Thoracic aorta (tissue), 2 donors: ENCODE measurements around the gene OR8K3. TPM values are rescaled to one million over a fixed set of nuclear protein-coding genes. Genes with fewer than 3 reads are reported as not detected.

ENCODE experiments used
- ATAC-seq: fragments of 150-250 bp; one replicate; pipeline ENCODE4 v1.8.0; 2017; ENCODE audit warnings: low read depth; ENCODE audit not compliant: insufficient number of reproducible peaks, low FRiP score
- DNase-seq: peaks from one replicate; pipeline ENCODE4 v3.0.0-alpha.2; 2020; ENCODE audit warnings: low spot score
- H3K27ac ChIP-seq, 2 donors: fragments of 200-600 bp; sonication (generic); 1 replicate in 1 of 2; 2 replicates in 1 of 2; pipeline ENCODE4 v1.5.1; 2016; ENCODE audit warnings: mild to moderate bottlenecking in 2 of 2, moderate library complexity in 2 of 2
- H3K27me3 ChIP-seq: fragments of 200-600 bp; sonication (generic); replicated peaks from 2 replicates; pipeline ENCODE4 v1.6.0; 2016; ENCODE audit warnings: mild to moderate bottlenecking; ENCODE audit not compliant: insufficient read depth
- H3K36me3 ChIP-seq: fragments of 200-600 bp; sonication (generic); one replicate; pipeline ENCODE4 v1.5.1; 2016
- H3K4me1 ChIP-seq, 2 donors: fragments of 200-600 bp; sonication (generic); 1 replicate in 1 of 2; 2 replicates in 1 of 2; pipeline versions ENCODE4 v1.5.1 to v1.6.0; 2016; ENCODE audit warnings: low read depth in 2 of 2, mild to moderate bottlenecking in 1 of 2; ENCODE audit not compliant: control insufficient read depth in 1 of 2
- H3K4me3 ChIP-seq: fragments of 200-600 bp; sonication (generic); 2 replicates; pipeline ENCODE4 v1.5.1; 2016; ENCODE audit warnings: mild to moderate bottlenecking
- H3K9me3 ChIP-seq: fragments of 200-600 bp; sonication (generic); 2 replicates; pipeline ENCODE4 v1.5.1; 2016
- CTCF ChIP-seq: fragments of 200-600 bp; sonication (generic); IDR thresholded peaks from one replicate; pipeline ENCODE4 v1.5.1; 2019; ENCODE audit warnings: antibody characterized with exemption
- total RNA-seq, 2 donors: library from RNA; depleted of rRNA; stranded (reverse); fragments of >200 nt; gene quantifications; one replicate each; pipeline versions ENCODE4 v1.1.0 to v1.2.3, GENCODE V29; 2016

OR8K3 gene
- total RNA-seq, result not detected

GRCh38 chr11:56314844-56315243 is at the start of gene OR8K3:
Gene OR8K3 (plus strand): TSS chr11:56315144. CDS start chr11:56318307, 3,163 bp downstream.
- no peak for TF ChIP-seq CTCF
- Histone ChIP-seq H3K4me3 (no peak within 1 kb of the TSS), H3K36me3 (no peaks in the 10 kb centered on the region), H3K9me3 (no peaks in the 10 kb centered on the region), H3K27ac (no peak within 1 kb of the TSS), H3K4me1 (no peaks in the 10 kb centered on the region), H3K27me3 (no peaks in the 10 kb centered on the region)
- no peak for ATAC-seq
- DNase-seq, result no peak

GRCh38 chr11:56271092-56271491 is 43.9 kb upstream of the OR8K3 start:
- no peaks in the 10 kb centered on the region for H3K4me1 ChIP-seq
- no peak for ATAC-seq
- no peaks in the 10 kb centered on the region for H3K27me3 ChIP-seq
- no peaks in the 10 kb centered on the region for H3K36me3 ChIP-seq
- no peaks in the 10 kb centered on the region for H3K9me3 ChIP-seq
- no peak overlapping the region for H3K27ac ChIP-seq
- no peak for DNase-seq
- TF ChIP-seq CTCF, result no peak
- no peak overlapping the region for H3K4me3 ChIP-seq

- no peak for TF ChIP-seq CTCF
- Histone ChIP-seq H3K9me3 (no peaks in the 10 kb centered on the region), H3K4me3 (no peak within 1 kb of the TSS), H3K4me1 (no peaks in the 10 kb centered on the region), H3K27me3 (no peaks in the 10 kb centered on the region), H3K36me3 (no peaks in the 10 kb centered on the region), H3K27ac (no peak within 1 kb of the TSS)
- ATAC-seq (no peak), DNase-seq (no peak)
Observed at GRCh38 chr11:56273854-56274253, 41.1 kb upstream of the OR8K3 start, which contains the start of gene OR5T1. Gene OR5T1 (plus strand): TSS chr11:56274154. CDS start chr11:56275639, 1,485 bp downstream.

GRCh38 chr11:56292154-56292553 is 22.8 kb upstream of the OR8K3 start, which contains the start of gene OR8H1:
Gene OR8H1 (minus strand): TSS chr11:56292254. CDS start chr11:56291062, 1,192 bp downstream.
- H3K9me3 ChIP-seq, result no peaks in the 10 kb centered on the region
- no peaks in the 10 kb centered on the region for H3K27me3 ChIP-seq
- H3K27ac ChIP-seq, result no peak within 1 kb of the TSS
- DNase-seq (no peak), ATAC-seq (no peak)
- no peaks in the 10 kb centered on the region for H3K36me3 ChIP-seq
- no peak for TF ChIP-seq CTCF
- H3K4me1 ChIP-seq, result no peaks in the 10 kb centered on the region
- H3K4me3 ChIP-seq, result no peak within 1 kb of the TSS

- no peak for ATAC-seq
Observed at GRCh38 chr11:56296898-56297297, 18.0 kb upstream of the OR8K3 start.

More at GRCh38 chr11:56296898-56297297, 18.0 kb upstream of the OR8K3 start:
- Histone ChIP-seq H3K4me1 (no peaks in the 10 kb centered on the region), H3K36me3 (no peaks in the 10 kb centered on the region), H3K4me3 (no peak overlapping the region), H3K27me3 (no peaks in the 10 kb centered on the region), H3K9me3 (no peaks in the 10 kb centered on the region), H3K27ac (no peak overlapping the region)
- TF ChIP-seq CTCF, result no peak
- no peak for DNase-seq
